ENCODE data around the gene IRX3. TPM values are rescaled to one million over a fixed set of nuclear protein-coding genes. Genes with fewer than 3 reads are reported as not detected.

The IRX3 gene
- total and polyA plus RNA-seq, 2 experiments from 2014 or later, result 0.90 to 1.6 TPM

DNA sequence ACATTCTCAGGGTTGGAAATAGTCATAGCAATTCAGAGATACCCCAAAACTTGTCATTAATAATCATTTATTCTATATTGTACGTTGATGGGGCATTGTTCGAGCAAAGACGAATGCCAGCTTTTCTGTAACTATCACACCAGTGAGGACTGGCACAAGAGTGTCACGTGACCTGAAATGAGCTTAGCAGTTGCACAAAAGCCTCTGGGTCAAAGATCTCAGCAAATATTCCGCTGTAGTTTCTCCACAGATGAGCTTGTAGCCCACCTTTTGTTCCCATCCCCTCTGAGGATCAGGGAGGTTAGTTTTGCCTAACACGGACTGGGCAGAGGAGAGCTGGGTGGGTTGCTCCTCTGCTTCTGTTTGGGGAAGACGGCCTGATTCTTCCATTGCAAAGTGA is 18.2 kb downstream of the IRX3 start:
- Histone ChIP-seq H3K27me3 (ENCODE audit: insufficient read depth) (no peaks in the 10 kb centered on the region), H2AFZ (no peak overlapping the region), H3K27ac (ENCODE audit: low read depth) (no peak overlapping the region), H3K79me2 (replicated peaks; ENCODE audit: insufficient read depth) (no peaks in the 10 kb centered on the region), H3K4me1 (ENCODE audit: insufficient read depth) (no peaks in the 10 kb centered on the region), H3K4me3 (no peak overlapping the region), H3K4me2 (no peak overlapping the region), H3F3A (replicated peaks; ENCODE audit: low read depth) (no peaks in the 10 kb centered on the region), H3K9me2 (ENCODE audit: insufficient read depth) (no peaks in the 10 kb centered on the region), H3K36me3 (ENCODE audit: insufficient read depth) (no peaks in the 10 kb centered on the region), H4K20me1 (replicated peaks; ENCODE audit: insufficient read depth) (no peaks in the 10 kb centered on the region; the same call in 1 of the 2 replicates)
- Mint-ChIP-seq H3K9me3 (no peaks in the 10 kb centered on the region), H3K27ac (no peak overlapping the region), H3K36me3 (ENCODE audit: low read depth) (no peaks in the 10 kb centered on the region), H3K4me3 (no peak overlapping the region), H3K27me3 (ENCODE audit: insufficient read depth, low read depth, poor library complexity) (no peaks in the 10 kb centered on the region), H3K4me1 (no peaks in the 10 kb centered on the region)
- ATAC-seq (no peak), DNase-seq (ENCODE audit: low spot score) (no peak)
- TF ChIP-seq ZNF114 (CRISPR knock-in tag; IDR thresholded peaks at IDR 0.05) (no peak), ETS1 (IDR thresholded peaks at IDR 0.05) (no peak), EZH2 (IDR thresholded peaks at IDR 0.05; ENCODE audit: low read depth, unreplicated experiment) (no peak), CTCF (conservative IDR thresholded peaks at IDR 0.05; ENCODE audit: low read depth in 2 of 2) (no peak), REST (IDR thresholded peaks at IDR 0.05; ENCODE audit: unreplicated experiment) (no peak), ZNF331 (CRISPR knock-in tag; IDR thresholded peaks at IDR 0.05; ENCODE audit: low read depth) (no peak), ZNF462 (CRISPR knock-in tag; IDR thresholded peaks at IDR 0.05) (no peak), POLR2AphosphoS5 (IDR thresholded peaks at IDR 0.05; ENCODE audit: low read depth) (no peak), JUNB (IDR thresholded peaks at IDR 0.05; ENCODE audit: unreplicated experiment) (no peak), NANOG (IDR thresholded peaks at IDR 0.05; ENCODE audit: borderline replicate concordance) (no peak), STAT1 (IDR thresholded peaks at IDR 0.05; ENCODE audit: unreplicated experiment) (no peak), EZH2phosphoT487 (IDR thresholded peaks at IDR 0.05; ENCODE audit: unreplicated experiment) (no peak), CREB1 (CRISPR knock-in tag; IDR thresholded peaks at IDR 0.05; ENCODE audit: low read depth) (no peak)

Measured in GM23338 (cell line).